ENCODE data around the gene CNTNAP4.

- TF ChIP-seq EZH2 (IDR thresholded peaks at IDR 0.05; ENCODE audit: low read length) (no peak), CTCF (optimal IDR thresholded peaks at IDR 0.05 in 1 of 3, IDR thresholded peaks at IDR 0.05 in 1 of 3, conservative IDR thresholded peaks at IDR 0.05 in 1 of 3; ENCODE audit: extremely low read depth in 1 of 3, insufficient read depth in 2 of 3, low read length in 3 of 3) (no peak)
Observed at GRCh38 chr16:76389126-76389525, 111.9 kb downstream of the CNTNAP4 start.

Measured in keratinocyte (primary cell).